Measurements from ENCODE around the gene OR4D2. TPM values are rescaled to one million over a fixed set of nuclear protein-coding genes. Genes with fewer than 3 reads are reported as not detected.

Gene OR4D2
- polyA plus RNA-seq, 3 donors = not detected

GRCh38 chr17:58172369-58173071 is 5.7 kb downstream of the OR4D2 start:
- WGBS (ENCODE audit: insufficient coverage) = 100% methylated on average over 1 of the region's 2 CpGs
- intact Hi-C loops (cut with micrococcal nuclease) = no loop called here
- no peak overlapping the region for H3K27ac ChIP-seq (ENCODE audit: low read depth in 1 of 2, low read length in 2 of 2)

GRCh38 chr17:58174871-58175270 is 8.1 kb downstream of the OR4D2 start:
- no peak for DNase-seq

More at GRCh38 chr17:58172369-58173071, 5.7 kb downstream of the OR4D2 start:
- H3K36me3 ChIP-seq (replicated peaks in 1 of 2; ENCODE audit: control insufficient read depth in 1 of 2, insufficient read depth in 2 of 2, low read length in 2 of 2) = no peaks in the 10 kb centered on the region
- H3K4me1 ChIP-seq (ENCODE audit: control insufficient read depth in 1 of 2, insufficient read depth in 2 of 2, low read length in 2 of 2) = no peaks in the 10 kb centered on the region
- H4K20me1 ChIP-seq (ENCODE audit: insufficient read depth, low read length) = no peaks in the 10 kb centered on the region
- H3K27me3 ChIP-seq (ENCODE audit: control insufficient read depth in 2 of 2, insufficient read depth in 2 of 2, low read length in 2 of 2) = peaks cover 8 to 19% of the 10 kb centered on the region in 2 donors
- no peaks in the 10 kb centered on the region for H3K79me2 ChIP-seq (ENCODE audit: insufficient read depth, low read length)
- H3K9me3 Mint-ChIP-seq = no peaks in the 10 kb centered on the region
- H3K4me1 Mint-ChIP-seq = no peaks in the 10 kb centered on the region
- no peak overlapping the region for H3K27ac Mint-ChIP-seq
- TF ChIP-seq CTCF (IDR thresholded peaks at IDR 0.05) = no peak
- no peak overlapping the region for H3K4me3 Mint-ChIP-seq
- H3K36me3 Mint-ChIP-seq = no peaks in the 10 kb centered on the region
- H3K9ac ChIP-seq (ENCODE audit: insufficient read depth, low read length, poor library complexity, severe bottlenecking) = no peak overlapping the region
- no peak overlapping the region for H3K4me3 ChIP-seq (replicated peaks in 1 of 3; ENCODE audit: low read depth in 2 of 3, low read length in 3 of 3)
- H3K27me3 Mint-ChIP-seq (ENCODE audit: low read depth in 3 of 3) = peaks cover 10 to 58% (median 15%) of the 10 kb centered on the region in 3 donors
- H3K9me3 ChIP-seq (replicated peaks in 1 of 2; ENCODE audit: control insufficient read depth in 1 of 2, insufficient read depth in 1 of 2, low read length in 2 of 2) = no peaks in the 10 kb centered on the region
- no peak overlapping the region for H3K4me2 ChIP-seq (replicated peaks; ENCODE audit: extremely low read depth, low read length, poor library complexity, severe bottlenecking)
- no peak overlapping the region for H2AFZ ChIP-seq (ENCODE audit: insufficient read depth, low read depth, low read length, poor library complexity, severe bottlenecking)
- no peak for DNase-seq

More at GRCh38 chr17:58174871-58175270, 8.1 kb downstream of the OR4D2 start:
- no peak overlapping the region for H3K9ac ChIP-seq (ENCODE audit: insufficient read depth, low read length, poor library complexity, severe bottlenecking)
- H3K27me3 ChIP-seq (ENCODE audit: control insufficient read depth in 2 of 2, insufficient read depth in 2 of 2, low read length in 2 of 2) = peaks cover 6 to 16% of the 10 kb centered on the region in 2 donors
- H3K4me1 Mint-ChIP-seq = no peaks in the 10 kb centered on the region
- no peaks in the 10 kb centered on the region for H3K9me3 ChIP-seq (replicated peaks in 1 of 2; ENCODE audit: control insufficient read depth in 1 of 2, insufficient read depth in 1 of 2, low read length in 2 of 2)
- H3K27me3 Mint-ChIP-seq (ENCODE audit: low read depth in 3 of 3) = peaks cover 3 to 43% (median 9%) of the 10 kb centered on the region in 3 donors
- H3K9me3 Mint-ChIP-seq = no peaks in the 10 kb centered on the region
- WGBS (ENCODE audit: insufficient coverage) = 100% methylated on average over 1 of the region's 3 CpGs
- H3K4me3 Mint-ChIP-seq = peak overlapping the region in 1 of 2 donors; percentile 3
- no peak overlapping the region for H3K27ac ChIP-seq (ENCODE audit: low read depth in 1 of 2, low read length in 2 of 2)
- no peaks in the 10 kb centered on the region for H3K36me3 ChIP-seq (replicated peaks in 1 of 2; ENCODE audit: control insufficient read depth in 1 of 2, insufficient read depth in 2 of 2, low read length in 2 of 2)
- intact Hi-C loops (cut with micrococcal nuclease) = no loop called here
- no peaks in the 10 kb centered on the region for H4K20me1 ChIP-seq (ENCODE audit: insufficient read depth, low read length)
- no peak overlapping the region for H2AFZ ChIP-seq (ENCODE audit: insufficient read depth, low read depth, low read length, poor library complexity, severe bottlenecking)
- H3K36me3 Mint-ChIP-seq = no peaks in the 10 kb centered on the region
- H3K27ac Mint-ChIP-seq = no peak overlapping the region
- no peak for TF ChIP-seq CTCF (IDR thresholded peaks at IDR 0.05)
- H3K4me1 ChIP-seq (ENCODE audit: control insufficient read depth in 1 of 2, insufficient read depth in 2 of 2, low read length in 2 of 2) = no peaks in the 10 kb centered on the region
- H3K79me2 ChIP-seq (ENCODE audit: insufficient read depth, low read length) = no peaks in the 10 kb centered on the region
- no peak overlapping the region for H3K4me3 ChIP-seq (replicated peaks in 1 of 3; ENCODE audit: low read depth in 2 of 3, low read length in 3 of 3)
- H3K4me2 ChIP-seq (replicated peaks; ENCODE audit: extremely low read depth, low read length, poor library complexity, severe bottlenecking) = no peak overlapping the region

All from CD14-positive monocyte (primary cell).